Measurements from ENCODE around the gene INPP5A.

Gene INPP5A

DNA sequence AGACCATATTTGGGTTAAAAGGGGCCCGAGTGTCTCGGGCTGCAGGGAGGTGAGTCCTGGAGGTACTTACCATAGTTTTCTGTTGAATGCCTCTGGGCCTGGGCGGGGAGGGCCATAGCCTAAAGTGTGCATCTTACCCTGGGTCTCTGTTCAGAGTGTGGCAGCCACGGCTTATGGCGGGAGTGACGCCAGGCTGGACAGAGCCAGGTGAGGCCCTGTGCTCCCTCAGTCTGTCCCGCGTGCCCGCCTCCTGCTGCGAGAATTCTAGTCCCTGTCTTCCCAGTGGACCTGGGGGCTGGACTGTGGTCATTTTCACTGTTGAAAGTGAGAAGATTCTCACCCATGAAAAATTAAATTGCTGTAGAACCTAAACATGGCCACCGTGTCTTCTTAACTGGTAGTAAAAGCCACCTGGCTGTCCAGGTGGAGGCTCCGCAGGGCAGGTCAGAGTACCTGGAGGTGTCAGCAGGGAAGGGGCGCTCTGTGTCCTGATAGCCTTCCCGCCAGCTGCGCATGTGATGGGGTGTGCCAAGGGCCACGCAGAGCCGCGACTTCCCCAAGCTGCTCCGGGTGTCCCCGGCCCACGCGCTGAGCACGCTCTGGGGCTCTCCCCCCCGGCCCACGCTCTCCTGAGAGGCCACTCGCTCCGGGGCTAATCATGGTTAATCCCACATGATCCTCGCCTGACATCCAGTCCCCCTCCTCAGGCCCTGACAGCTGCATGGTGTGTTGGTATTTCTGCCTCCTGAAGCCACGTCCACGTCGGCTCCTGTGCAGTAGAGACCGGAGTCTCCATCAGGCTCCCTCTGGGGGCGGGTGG lies 20.3 kb downstream of the INPP5A start:
- Histone ChIP-seq H3K27ac (ENCODE audit: low read depth in 2 of 2, low read length in 2 of 2) (no peak overlapping the region), H3K4me3 (ENCODE audit: low read length in 2 of 2) (no peak overlapping the region), H3K9me3 (ENCODE audit: control insufficient read depth in 2 of 2, low read length in 2 of 2) (no peaks in the 10 kb centered on the region), H3K4me1 (ENCODE audit: control insufficient read depth in 2 of 2, insufficient read depth in 2 of 2, low read length in 2 of 2) (peaks cover 0 to 2% of the 10 kb centered on the region in 2 donors), H3K27me3 (ENCODE audit: control insufficient read depth in 2 of 2, insufficient read depth in 2 of 2, low read length in 2 of 2) (no peaks in the 10 kb centered on the region), H3K36me3 (ENCODE audit: control insufficient read depth in 2 of 2, insufficient read depth in 2 of 2, low read length in 2 of 2) (no peaks in the 10 kb centered on the region), H3K9ac (ENCODE audit: low read depth in 1 of 2, low read length in 2 of 2) (no peak overlapping the region)

DNA sequence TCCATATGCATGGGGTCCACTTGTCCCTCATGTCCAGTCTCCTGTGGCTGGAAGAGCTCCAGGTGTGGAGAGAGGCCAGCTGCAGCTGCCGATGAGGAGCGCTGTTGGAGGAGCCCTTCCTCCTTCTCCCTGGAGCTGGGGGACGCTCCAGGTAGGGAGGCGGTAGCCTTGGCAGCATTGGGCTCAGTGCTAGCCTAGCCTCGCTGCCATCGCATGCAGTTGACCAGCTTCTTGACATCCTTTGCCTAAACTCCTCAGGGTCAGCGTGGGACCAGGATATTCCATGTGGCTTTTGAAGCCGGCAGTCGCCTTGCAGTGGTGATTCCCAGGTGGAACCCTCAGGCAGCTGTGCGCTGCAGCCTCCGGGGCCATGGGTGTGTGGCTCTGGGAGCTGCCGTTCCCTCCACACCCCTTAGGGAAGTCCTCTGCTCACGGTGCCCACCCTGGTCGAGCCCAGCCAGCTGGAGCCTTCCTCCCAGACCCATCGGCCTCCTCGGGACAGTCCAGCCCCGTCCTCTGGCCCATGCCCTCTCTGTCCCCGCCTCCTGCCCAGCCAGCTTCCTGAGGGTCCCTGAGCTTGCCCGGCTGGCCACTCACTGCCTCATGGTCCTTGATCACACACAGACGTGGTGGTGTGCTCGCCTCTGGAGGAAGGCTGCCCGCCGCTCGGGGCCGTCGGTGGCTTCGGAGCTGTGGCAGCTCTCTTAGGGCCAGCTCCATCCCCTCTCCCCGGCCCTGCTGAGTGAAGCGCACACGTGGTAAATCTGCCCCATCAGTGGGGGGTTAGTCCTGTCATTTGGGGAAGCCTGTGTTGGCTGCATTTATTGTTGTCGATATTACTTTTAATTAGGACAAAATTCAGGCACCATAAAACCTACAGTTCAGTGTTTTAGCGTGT lies 21.2 kb downstream of the INPP5A start:
- H3K27ac ChIP-seq (ENCODE audit: low read depth in 2 of 2, low read length in 2 of 2): no peak overlapping the region
- no peak overlapping the region for H3K9ac ChIP-seq (ENCODE audit: low read depth in 1 of 2, low read length in 2 of 2)
- no peaks in the 10 kb centered on the region for H3K9me3 ChIP-seq (ENCODE audit: control insufficient read depth in 2 of 2, low read length in 2 of 2)
- no peak overlapping the region for H3K4me3 ChIP-seq (ENCODE audit: low read length in 2 of 2)
- H3K4me1 ChIP-seq (ENCODE audit: control insufficient read depth in 2 of 2, insufficient read depth in 2 of 2, low read length in 2 of 2): peaks cover 0 to 2% of the 10 kb centered on the region in 2 donors
- H3K27me3 ChIP-seq (ENCODE audit: control insufficient read depth in 2 of 2, insufficient read depth in 2 of 2, low read length in 2 of 2): no peaks in the 10 kb centered on the region
- H3K36me3 ChIP-seq (ENCODE audit: control insufficient read depth in 2 of 2, insufficient read depth in 2 of 2, low read length in 2 of 2): no peaks in the 10 kb centered on the region

DNA sequence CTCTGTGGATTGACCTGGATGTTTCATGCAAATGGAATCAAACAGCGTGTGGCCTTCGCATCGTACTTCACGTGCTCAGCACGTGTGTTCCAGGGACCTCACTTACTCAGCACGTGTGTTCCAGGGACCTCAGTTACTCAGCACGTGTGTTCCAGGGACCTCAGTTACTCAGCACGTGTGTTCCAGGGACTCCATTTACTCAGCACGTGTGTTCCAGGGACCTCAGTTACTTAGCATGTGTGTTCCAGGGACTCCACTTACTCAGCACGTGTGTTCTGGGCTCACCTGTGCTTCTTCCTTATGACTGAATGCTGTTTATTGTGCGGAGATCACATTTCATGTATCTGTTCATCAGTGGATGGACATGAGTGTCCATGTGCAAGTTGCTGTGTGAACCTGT lies 22.0 kb downstream of the INPP5A start:
- H3K9ac ChIP-seq (ENCODE audit: low read depth in 1 of 2, low read length in 2 of 2): no peak overlapping the region
- H3K9me3 ChIP-seq (ENCODE audit: control insufficient read depth in 2 of 2, low read length in 2 of 2): no peaks in the 10 kb centered on the region
- no peak overlapping the region for H3K27ac ChIP-seq (ENCODE audit: low read depth in 2 of 2, low read length in 2 of 2)
- peaks cover 0 to 2% of the 10 kb centered on the region in 2 donors for H3K4me1 ChIP-seq (ENCODE audit: control insufficient read depth in 2 of 2, insufficient read depth in 2 of 2, low read length in 2 of 2)
- no peak overlapping the region for H3K4me3 ChIP-seq (ENCODE audit: low read length in 2 of 2)
- H3K27me3 ChIP-seq (ENCODE audit: control insufficient read depth in 2 of 2, insufficient read depth in 2 of 2, low read length in 2 of 2): no peaks in the 10 kb centered on the region
- no peaks in the 10 kb centered on the region for H3K36me3 ChIP-seq (ENCODE audit: control insufficient read depth in 2 of 2, insufficient read depth in 2 of 2, low read length in 2 of 2)

DNA sequence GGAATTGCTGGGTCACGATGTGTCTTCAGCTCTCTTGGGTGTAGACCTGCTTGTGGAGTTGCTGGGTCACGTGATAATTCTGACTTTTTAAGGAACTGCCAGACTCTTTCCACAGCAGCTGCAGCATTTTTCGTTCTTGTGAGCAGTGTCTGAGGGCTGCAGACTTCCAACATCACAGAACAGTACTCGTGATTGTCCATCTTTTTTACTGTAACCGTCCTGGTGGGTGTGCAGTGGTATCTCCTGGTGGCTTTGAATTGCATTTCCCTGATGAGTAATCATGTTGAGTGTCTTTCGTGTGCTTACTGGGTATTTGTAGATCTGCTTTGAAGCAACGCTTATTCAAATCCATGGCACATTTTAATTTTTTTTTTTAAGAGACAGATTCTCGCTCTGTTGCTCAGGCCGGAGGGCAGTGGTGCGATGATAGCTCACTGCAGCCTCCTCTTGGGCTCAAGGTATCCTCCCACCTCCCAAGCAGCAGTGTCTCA lies 22.7 kb downstream of the INPP5A start:
- Histone ChIP-seq H3K36me3 (ENCODE audit: control insufficient read depth in 2 of 2, insufficient read depth in 2 of 2, low read length in 2 of 2) (no peaks in the 10 kb centered on the region), H3K4me1 (ENCODE audit: control insufficient read depth in 2 of 2, insufficient read depth in 2 of 2, low read length in 2 of 2) (peaks cover 0 to 2% of the 10 kb centered on the region in 2 donors), H3K9ac (ENCODE audit: low read depth in 1 of 2, low read length in 2 of 2) (no peak overlapping the region), H3K4me3 (ENCODE audit: low read length in 2 of 2) (no peak overlapping the region), H3K27me3 (ENCODE audit: control insufficient read depth in 2 of 2, insufficient read depth in 2 of 2, low read length in 2 of 2) (no peaks in the 10 kb centered on the region), H3K9me3 (ENCODE audit: control insufficient read depth in 2 of 2, low read length in 2 of 2) (no peaks in the 10 kb centered on the region), H3K27ac (ENCODE audit: low read depth in 2 of 2, low read length in 2 of 2) (no peak overlapping the region)

DNA sequence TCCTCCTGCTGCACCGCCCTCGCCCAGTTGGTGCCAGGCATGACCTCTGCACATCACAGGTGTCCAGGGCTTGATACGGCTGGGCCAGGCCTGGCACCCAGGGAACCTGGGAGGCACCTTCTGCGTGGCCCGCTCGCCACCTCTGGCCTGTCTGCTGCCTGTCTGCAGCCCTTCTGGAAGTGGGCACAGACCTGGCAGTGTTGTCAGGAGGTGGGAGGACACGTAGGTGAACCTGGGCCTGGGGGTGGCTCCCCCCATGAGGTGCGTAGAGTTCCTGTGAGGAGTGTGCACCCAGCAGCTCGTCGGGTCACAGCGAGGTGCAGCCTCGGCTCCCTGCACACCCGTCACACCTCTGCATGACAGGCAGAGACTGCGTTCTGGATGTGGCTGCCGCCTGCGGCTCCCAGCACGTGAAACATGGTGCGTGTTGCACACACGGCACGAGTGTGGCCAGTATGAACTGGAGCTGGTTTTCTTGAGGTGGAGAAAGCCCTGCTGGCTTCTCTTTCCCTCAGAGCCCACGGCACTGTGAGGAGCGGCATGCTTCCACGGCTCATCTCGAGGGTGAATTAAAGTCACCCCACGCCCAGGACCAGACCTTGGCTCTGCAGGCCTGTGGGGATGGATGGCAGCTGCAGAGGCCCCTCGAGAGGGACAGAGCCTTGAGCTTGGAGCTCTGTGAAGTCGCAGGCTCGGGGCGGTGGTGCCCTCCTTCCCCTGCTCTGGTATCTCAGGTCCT lies 24.8 kb downstream of the INPP5A start:
- H3K27ac ChIP-seq (ENCODE audit: low read depth in 2 of 2, low read length in 2 of 2): no peak overlapping the region

GRCh38 chr10:132562916-132563456 lies 25.4 kb downstream of the INPP5A start:
- Histone ChIP-seq H3K27ac (ENCODE audit: low read depth in 2 of 2, low read length in 2 of 2) (no peak overlapping the region), H3K9ac (ENCODE audit: low read depth in 1 of 2, low read length in 2 of 2) (no peak overlapping the region), H3K4me3 (ENCODE audit: low read length in 2 of 2) (no peak overlapping the region), H3K4me1 (ENCODE audit: control insufficient read depth in 2 of 2, insufficient read depth in 2 of 2, low read length in 2 of 2) (no peaks in the 10 kb centered on the region), H3K27me3 (ENCODE audit: control insufficient read depth in 2 of 2, insufficient read depth in 2 of 2, low read length in 2 of 2) (no peaks in the 10 kb centered on the region), H3K9me3 (ENCODE audit: control insufficient read depth in 2 of 2, low read length in 2 of 2) (no peaks in the 10 kb centered on the region), H3K36me3 (ENCODE audit: control insufficient read depth in 2 of 2, insufficient read depth in 2 of 2, low read length in 2 of 2) (no peaks in the 10 kb centered on the region)

More for the DNA sequence above, 24.8 kb downstream of the INPP5A start:
- Histone ChIP-seq H3K4me3 (ENCODE audit: low read length in 2 of 2) (no peak overlapping the region), H3K9ac (ENCODE audit: low read depth in 1 of 2, low read length in 2 of 2) (no peak overlapping the region), H3K9me3 (ENCODE audit: control insufficient read depth in 2 of 2, low read length in 2 of 2) (no peaks in the 10 kb centered on the region), H3K4me1 (ENCODE audit: control insufficient read depth in 2 of 2, insufficient read depth in 2 of 2, low read length in 2 of 2) (no peaks in the 10 kb centered on the region), H3K36me3 (ENCODE audit: control insufficient read depth in 2 of 2, insufficient read depth in 2 of 2, low read length in 2 of 2) (no peaks in the 10 kb centered on the region), H3K27me3 (ENCODE audit: control insufficient read depth in 2 of 2, insufficient read depth in 2 of 2, low read length in 2 of 2) (no peaks in the 10 kb centered on the region)

GRCh38 chr10:132563485-132564248 lies 26.1 kb downstream of the INPP5A start:
- H3K27ac ChIP-seq (ENCODE audit: low read depth in 2 of 2, low read length in 2 of 2): no peak overlapping the region
- H3K9ac ChIP-seq (ENCODE audit: low read depth in 1 of 2, low read length in 2 of 2): no peak overlapping the region
- no peak overlapping the region for H3K4me3 ChIP-seq (ENCODE audit: low read length in 2 of 2)
- no peaks in the 10 kb centered on the region for H3K36me3 ChIP-seq (ENCODE audit: control insufficient read depth in 2 of 2, insufficient read depth in 2 of 2, low read length in 2 of 2)
- no peaks in the 10 kb centered on the region for H3K4me1 ChIP-seq (ENCODE audit: control insufficient read depth in 2 of 2, insufficient read depth in 2 of 2, low read length in 2 of 2)
- H3K27me3 ChIP-seq (ENCODE audit: control insufficient read depth in 2 of 2, insufficient read depth in 2 of 2, low read length in 2 of 2): no peaks in the 10 kb centered on the region
- no peaks in the 10 kb centered on the region for H3K9me3 ChIP-seq (ENCODE audit: control insufficient read depth in 2 of 2, low read length in 2 of 2)

DNA sequence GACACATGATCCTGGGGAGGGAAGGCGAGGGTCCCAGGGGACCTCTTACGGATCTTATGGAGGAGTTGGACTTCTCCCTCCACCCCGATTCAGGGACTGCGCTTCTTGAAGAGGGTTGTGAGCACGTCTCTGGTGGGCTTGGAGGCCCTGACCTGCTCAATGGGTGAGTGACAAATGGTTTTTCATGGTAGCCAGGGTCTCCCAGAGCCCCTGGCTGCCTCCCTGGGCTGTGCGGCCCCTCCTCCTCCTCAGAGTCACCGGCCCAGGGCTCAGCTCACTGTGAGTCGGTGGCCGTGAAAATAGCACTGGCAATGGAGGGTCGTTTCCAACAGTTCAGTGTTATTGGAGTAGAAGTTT lies 26.6 kb downstream of the INPP5A start:
- no peaks in the 10 kb centered on the region for H3K4me1 ChIP-seq (ENCODE audit: control insufficient read depth in 2 of 2, insufficient read depth in 2 of 2, low read length in 2 of 2)
- no peak overlapping the region for H3K27ac ChIP-seq (ENCODE audit: low read depth in 2 of 2, low read length in 2 of 2)
- H3K27me3 ChIP-seq (ENCODE audit: control insufficient read depth in 2 of 2, insufficient read depth in 2 of 2, low read length in 2 of 2): no peaks in the 10 kb centered on the region
- no peaks in the 10 kb centered on the region for H3K36me3 ChIP-seq (ENCODE audit: control insufficient read depth in 2 of 2, insufficient read depth in 2 of 2, low read length in 2 of 2)
- no peak overlapping the region for H3K4me3 ChIP-seq (ENCODE audit: low read length in 2 of 2)
- H3K9ac ChIP-seq (ENCODE audit: low read depth in 1 of 2, low read length in 2 of 2): no peak overlapping the region
- no peaks in the 10 kb centered on the region for H3K9me3 ChIP-seq (ENCODE audit: control insufficient read depth in 2 of 2, low read length in 2 of 2)

GRCh38 chr10:132564690-132565089 lies 27.1 kb downstream of the INPP5A start:
- Histone ChIP-seq H3K9ac (ENCODE audit: low read depth in 1 of 2, low read length in 2 of 2) (no peak overlapping the region), H3K4me3 (ENCODE audit: low read length in 2 of 2) (no peak overlapping the region), H3K36me3 (ENCODE audit: control insufficient read depth in 2 of 2, insufficient read depth in 2 of 2, low read length in 2 of 2) (no peaks in the 10 kb centered on the region), H3K9me3 (ENCODE audit: control insufficient read depth in 2 of 2, low read length in 2 of 2) (no peaks in the 10 kb centered on the region), H3K4me1 (ENCODE audit: control insufficient read depth in 2 of 2, insufficient read depth in 2 of 2, low read length in 2 of 2) (no peaks in the 10 kb centered on the region), H3K27me3 (ENCODE audit: control insufficient read depth in 2 of 2, insufficient read depth in 2 of 2, low read length in 2 of 2) (no peaks in the 10 kb centered on the region), H3K27ac (ENCODE audit: low read depth in 2 of 2, low read length in 2 of 2) (no peak overlapping the region)
